ENCODE results near the gene RBPJ. TPM values are rescaled to one million over a fixed set of nuclear protein-coding genes. Genes with fewer than 3 reads are reported as not detected.
A peak's percentile ranks its signal among the peaks of the same experiment; 100 is the strongest.

Gene RBPJ
- total and polyA plus RNA-seq, 12 donors = 10.1 to 59.1 (median 38.1) TPM

DNA sequence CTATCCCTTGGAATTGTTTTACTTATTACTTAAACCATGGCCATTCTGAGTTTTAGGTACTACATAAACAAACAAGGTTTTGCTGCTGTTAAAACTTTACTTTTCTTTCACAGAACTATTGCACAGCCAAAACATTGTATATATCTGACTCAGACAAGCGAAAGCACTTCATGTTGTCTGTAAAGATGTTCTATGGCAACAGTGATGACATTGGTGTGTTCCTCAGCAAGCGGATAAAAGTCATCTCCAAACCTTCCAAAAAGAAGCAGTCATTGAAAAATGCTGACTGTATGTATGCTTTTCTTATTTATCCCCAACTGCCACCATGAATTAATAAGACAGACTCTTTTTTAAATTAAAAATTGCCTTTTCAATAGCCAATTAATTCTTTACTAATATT is 99.6 kb downstream of the RBPJ start:
- no peak for ATAC-seq
- intact Hi-C loops (cut with DNase I) = no loop called here
- TF ChIP-seq, protein P1, sequence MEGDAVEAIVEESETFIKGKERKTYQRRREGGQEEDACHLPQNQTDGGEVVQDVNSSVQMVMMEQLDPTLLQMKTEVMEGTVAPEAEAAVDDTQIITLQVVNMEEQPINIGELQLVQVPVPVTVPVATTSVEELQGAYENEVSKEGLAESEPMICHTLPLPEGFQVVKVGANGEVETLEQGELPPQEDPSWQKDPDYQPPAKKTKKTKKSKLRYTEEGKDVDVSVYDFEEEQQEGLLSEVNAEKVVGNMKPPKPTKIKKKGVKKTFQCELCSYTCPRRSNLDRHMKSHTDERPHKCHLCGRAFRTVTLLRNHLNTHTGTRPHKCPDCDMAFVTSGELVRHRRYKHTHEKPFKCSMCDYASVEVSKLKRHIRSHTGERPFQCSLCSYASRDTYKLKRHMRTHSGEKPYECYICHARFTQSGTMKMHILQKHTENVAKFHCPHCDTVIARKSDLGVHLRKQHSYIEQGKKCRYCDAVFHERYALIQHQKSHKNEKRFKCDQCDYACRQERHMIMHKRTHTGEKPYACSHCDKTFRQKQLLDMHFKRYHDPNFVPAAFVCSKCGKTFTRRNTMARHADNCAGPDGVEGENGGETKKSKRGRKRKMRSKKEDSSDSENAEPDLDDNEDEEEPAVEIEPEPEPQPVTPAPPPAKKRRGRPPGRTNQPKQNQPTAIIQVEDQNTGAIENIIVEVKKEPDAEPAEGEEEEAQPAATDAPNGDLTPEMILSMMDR (IDR thresholded peaks at IDR 0.05) = no peak

DNA sequence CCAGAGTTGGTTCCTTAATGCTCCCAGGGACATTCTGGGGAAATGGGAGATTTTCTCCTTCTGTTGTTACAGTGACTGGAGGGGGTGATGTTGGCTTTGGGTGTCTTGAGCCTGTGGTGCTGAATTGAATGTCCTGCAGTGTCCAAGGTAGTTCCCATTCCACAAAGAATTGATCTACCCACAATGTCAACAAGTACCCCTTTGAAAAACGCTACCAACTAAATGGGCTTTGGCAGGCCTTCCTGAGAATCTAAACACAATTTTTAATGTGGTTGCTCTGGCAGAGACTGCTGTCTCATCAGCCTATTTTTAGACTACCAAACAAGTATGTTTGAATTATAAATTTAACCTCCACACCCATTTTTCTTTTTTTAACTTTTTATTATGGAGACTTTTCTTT is 100.1 kb downstream of the RBPJ start:
- TF ChIP-seq, protein P1 (IDR thresholded peaks at IDR 0.05) = no peak
- intact Hi-C loops (cut with DNase I) = no loop called here
- ATAC-seq = peak in 4 of 8 donors; percentile 29 to 48 (median 38)
- H3K36me3 ChIP-seq = peaks cover 0 to 76% (median 13%) of the 10 kb centered on the region in 9 donors
- peaks cover 0 to 7% (median 0%) of the 10 kb centered on the region in 11 donors for H3K9me3 ChIP-seq
- no peak for DNase-seq
- no peaks in the 10 kb centered on the region for H3K27me3 ChIP-seq
- peaks cover 0 to 17% (median 7%) of the 10 kb centered on the region in 9 donors for H3K4me1 ChIP-seq
- 19 to 44% methylated on average over 1 of the region's 1 CpG for WGBS, 2 donors
- H3K4me3 ChIP-seq = no peak overlapping the region
- H3K27ac ChIP-seq = peak overlapping the region in 4 of 10 donors; percentile 12 to 38 (median 21)

More for the DNA sequence above, 99.6 kb downstream of the RBPJ start:
- peaks cover 0 to 7% (median 0%) of the 10 kb centered on the region in 11 donors for H3K9me3 ChIP-seq
- DNase-seq = no peak
- peak overlapping the region in 2 of 10 donors; percentile 19 to 23 for H3K27ac ChIP-seq
- peaks cover 0 to 17% (median 7%) of the 10 kb centered on the region in 9 donors for H3K4me1 ChIP-seq
- peaks cover 0 to 76% (median 12%) of the 10 kb centered on the region in 9 donors for H3K36me3 ChIP-seq
- no peaks in the 10 kb centered on the region for H3K27me3 ChIP-seq
- WGBS, 2 donors = 81 to 84% methylated on average over 2 of the region's 2 CpGs
- H3K4me3 ChIP-seq = no peak overlapping the region

DNA sequence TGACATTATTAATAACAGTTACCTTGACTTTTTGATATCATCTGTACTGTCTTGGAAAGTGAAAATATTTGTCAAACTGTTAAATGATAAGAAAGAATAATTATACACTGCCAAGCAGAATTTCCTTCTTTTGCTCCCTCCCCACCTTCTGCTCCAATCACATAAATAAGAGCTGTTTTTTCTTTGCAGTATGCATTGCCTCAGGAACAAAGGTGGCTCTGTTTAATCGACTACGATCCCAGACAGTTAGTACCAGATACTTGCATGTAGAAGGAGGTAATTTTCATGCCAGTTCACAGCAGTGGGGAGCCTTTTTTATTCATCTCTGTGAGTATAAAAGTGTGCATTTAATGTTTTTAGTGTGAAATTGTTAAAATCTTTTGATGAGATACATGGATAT is 103.3 kb downstream of the RBPJ start:
- ATAC-seq = no peak
- Histone ChIP-seq H3K4me1 (peaks cover 0 to 17% (median 7%) of the 10 kb centered on the region in 9 donors), H3K4me3 (no peak overlapping the region), H3K27ac (no peak overlapping the region), H3K27me3 (no peaks in the 10 kb centered on the region), H3K9me3 (peaks cover 0 to 7% (median 0%) of the 10 kb centered on the region in 11 donors), H3K36me3 (peaks cover 0 to 90% (median 20%) of the 10 kb centered on the region in 9 donors)
- intact Hi-C loops (cut with DNase I) = no loop called here
- DNase-seq = no peak
- TF ChIP-seq, protein P1 (IDR thresholded peaks at IDR 0.05) = no peak
- 62 to 64% methylated on average over 2 of the region's 2 CpGs for WGBS, 2 donors

DNA sequence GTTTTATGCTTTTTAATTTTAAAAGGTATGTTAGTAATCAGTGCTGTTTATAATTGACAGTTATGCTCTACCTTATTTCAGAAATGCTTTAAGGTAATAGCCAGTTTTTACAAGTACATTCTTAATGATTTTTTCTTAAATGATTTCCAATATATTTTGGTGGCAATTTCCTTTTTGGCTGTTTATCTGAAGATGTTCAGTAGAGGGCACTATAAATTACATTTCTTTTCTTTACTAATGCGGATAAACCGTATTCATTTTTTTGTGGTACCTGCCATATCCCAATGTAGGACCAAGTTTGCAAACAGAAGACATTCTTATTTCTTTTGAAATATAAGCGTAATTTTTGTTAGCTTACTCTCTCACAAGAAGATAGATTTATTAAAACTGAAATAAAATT is 104.0 kb downstream of the RBPJ start:
- Histone ChIP-seq H3K4me1 (peaks cover 0 to 17% (median 7%) of the 10 kb centered on the region in 9 donors), H3K4me3 (no peak overlapping the region), H3K27ac (no peak overlapping the region), H3K36me3 (peaks cover 0 to 96% (median 26%) of the 10 kb centered on the region in 9 donors), H3K27me3 (no peaks in the 10 kb centered on the region), H3K9me3 (peaks cover 0 to 7% (median 0%) of the 10 kb centered on the region in 11 donors)
- TF ChIP-seq, protein P1 (IDR thresholded peaks at IDR 0.05) = no peak
- ATAC-seq (no peak), DNase-seq (no peak)
- intact Hi-C loops (cut with DNase I) = no loop called here
- 97 to 98% methylated on average over 3 of the region's 3 CpGs for WGBS, 2 donors
